T-helper 1 cell (primary cell): Measurements from ENCODE around the gene AQP7.
"Not testable (repeated sequence)": the region's sequence is repeated elsewhere in the genome, so short reads cannot be mapped to it uniquely, and the experiment has no call there.

Experiments
- DNase-seq, 5 donors: peaks; one replicate each; pipeline ENCODE4 v3.0.0-alpha.2; 2012 to 2020
- total RNA-seq, 4 donors: gene quantifications; one replicate each; lab custom pipeline; 2026; lab: John Stamatoyannopoulos, UW

The AQP7 gene
- total RNA-seq: 0.39 to 0.80 (median 0.47) reads per million in 4 donors

DNA sequence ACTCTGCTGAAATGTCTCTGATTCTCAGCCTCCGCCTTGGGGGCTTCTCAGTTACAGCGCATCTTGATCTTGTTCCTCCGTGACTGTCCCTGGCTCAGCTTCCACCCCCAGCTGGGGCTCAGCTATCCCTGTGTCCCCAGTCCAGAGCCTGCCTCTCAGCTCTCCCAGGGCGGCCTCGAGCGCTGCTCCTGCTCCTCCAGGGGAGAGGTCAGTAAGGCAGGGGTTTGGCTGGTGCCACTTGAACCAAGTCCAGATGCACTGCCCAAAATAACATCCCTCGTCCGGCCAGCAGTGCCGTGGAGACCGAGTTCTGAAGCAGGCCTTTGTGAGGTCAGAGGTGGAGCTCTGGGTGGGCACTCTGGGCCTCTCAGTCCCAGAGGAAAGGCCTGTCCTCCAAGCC is at the start of gene AQP7:
AQP7 (minus strand) TSS at position 198 of the 400 bp plus-strand sequence. CDS start 1,306 bp downstream, outside the sequence.
- DNase-seq: not testable (repeated sequence)

DNA sequence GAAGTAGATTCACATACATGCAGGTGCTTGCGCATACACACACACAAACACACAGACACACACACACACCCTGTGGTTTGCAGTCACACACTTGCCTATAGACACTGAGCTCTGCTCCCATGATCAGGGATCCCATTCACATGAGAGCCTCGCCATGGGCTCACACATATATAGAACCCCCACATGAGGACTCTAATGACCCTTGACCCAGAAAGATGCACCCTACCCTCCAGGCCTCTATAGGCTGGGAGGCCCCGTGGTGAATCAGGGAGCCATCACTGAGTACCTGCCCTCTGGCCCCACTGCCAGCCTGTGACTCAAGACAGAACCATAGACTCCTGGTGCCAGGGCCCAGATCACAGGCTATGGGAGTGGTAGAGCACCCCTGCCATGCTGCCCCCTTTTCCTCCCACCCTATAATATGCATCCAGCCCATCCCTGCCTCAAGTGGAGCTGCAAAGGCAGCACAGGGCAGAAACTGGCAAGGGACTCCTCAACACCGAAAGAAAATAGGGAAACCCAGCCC is 48.3 kb upstream of the AQP7 start:
- no peak for DNase-seq

DNA sequence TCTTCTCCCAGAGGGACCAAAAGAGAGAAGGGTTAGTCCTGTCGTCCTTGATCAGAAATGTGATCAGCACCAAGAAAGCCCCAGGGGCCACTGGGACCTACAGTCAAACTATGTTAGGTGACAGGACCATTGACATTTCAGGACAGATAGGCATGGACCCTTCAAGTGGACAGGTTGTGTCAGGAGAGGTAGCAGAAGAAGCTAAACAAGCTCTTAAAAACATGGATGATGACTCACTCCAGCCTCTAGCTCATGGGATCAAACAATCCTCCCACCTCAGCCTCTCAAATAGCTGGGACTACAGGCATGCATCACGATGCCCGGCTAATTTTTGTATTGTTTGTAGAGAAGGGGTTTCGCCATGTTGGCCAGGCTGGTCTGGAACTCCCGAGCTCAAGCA is 47.3 kb upstream of the AQP7 start:
- no peak for DNase-seq

- peak in 1 of 5 donors; percentile 40 for DNase-seq
Observed at GRCh38 chr9:33447799-33448553, 45.6 kb upstream of the AQP7 start.

DNA sequence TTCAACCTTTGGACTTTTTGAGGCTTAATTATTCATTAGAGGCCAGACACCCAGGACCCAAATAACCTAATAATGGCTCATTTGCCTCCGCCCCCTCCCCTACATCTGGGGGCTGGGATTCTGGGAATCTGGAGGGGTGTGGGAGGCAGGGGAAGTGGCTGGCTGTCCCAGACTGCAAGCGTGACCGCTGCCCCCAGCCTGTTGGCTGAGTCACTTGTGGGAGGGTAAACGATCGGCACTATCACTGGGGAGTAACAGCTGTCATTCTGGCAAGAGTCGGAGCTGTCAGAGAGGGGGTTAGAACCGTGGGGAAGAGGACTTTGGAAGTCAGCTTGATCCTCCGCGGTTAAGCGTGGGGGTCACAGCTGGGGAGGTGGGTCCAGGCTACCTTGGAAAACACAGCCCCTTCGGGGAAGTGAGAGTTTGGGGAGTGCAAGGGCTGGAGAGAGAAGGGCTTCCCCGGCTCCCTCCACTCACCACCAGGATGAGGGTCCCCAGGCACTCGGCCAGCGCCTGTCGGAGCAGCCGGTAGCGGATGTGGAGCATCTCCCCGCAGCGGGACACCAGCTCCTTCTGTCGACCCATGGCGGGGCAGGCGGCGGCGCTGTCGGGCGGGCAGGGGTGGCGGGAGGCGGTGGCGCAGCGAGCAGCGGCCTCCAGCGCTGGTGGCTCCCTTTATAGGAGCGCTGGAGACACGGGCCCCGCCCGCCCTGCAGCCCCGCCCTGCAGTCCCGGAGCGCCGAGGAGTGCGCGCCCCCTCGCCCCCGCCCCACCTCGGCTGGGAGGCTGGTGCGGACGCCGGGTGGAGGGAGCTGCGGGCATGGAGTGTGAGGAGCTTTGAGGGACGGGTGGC is 44.8 kb upstream of the AQP7 start, which contains the start of gene AQP3:
AQP3 (minus strand) TSS at position 648 of the 853 bp plus-strand sequence; CDS start at position 585, 63 bp downstream.
- peak; percentile 48 to 75 (median 69) for DNase-seq

- DNase-seq: peak in 4 of 5 donors; percentile 33 to 90 (median 44)
Observed at GRCh38 chr9:33446240-33446945, 44.0 kb upstream of the AQP7 start.

GRCh38 chr9:33445389-33446239 is 43.2 kb upstream of the AQP7 start:
- DNase-seq: peak in 1 of 5 donors; percentile 29

GRCh38 chr9:33443464-33444154 is 41.2 kb upstream of the AQP7 start:
- DNase-seq: no peak

DNA sequence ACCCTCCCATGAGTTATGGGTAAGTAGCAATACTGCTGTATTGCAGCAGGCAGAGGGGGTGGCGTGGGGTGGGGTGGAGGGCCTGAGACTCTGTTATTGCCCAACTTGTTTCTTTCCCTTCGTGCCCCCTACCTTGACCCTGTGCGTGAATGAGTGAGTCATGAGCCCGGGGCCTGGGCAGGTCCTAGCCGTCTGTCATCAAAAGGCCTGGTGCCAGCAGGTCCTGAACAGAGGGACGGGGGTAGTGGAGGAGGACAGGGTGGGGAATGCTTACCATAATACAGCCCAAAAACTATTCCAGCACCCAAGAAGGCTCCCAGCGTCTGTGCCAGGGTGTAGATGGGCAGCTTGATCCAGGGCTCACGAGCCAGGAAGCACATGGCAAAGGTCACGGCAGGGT is 40.7 kb upstream of the AQP7 start:
- DNase-seq: no peak

DNA sequence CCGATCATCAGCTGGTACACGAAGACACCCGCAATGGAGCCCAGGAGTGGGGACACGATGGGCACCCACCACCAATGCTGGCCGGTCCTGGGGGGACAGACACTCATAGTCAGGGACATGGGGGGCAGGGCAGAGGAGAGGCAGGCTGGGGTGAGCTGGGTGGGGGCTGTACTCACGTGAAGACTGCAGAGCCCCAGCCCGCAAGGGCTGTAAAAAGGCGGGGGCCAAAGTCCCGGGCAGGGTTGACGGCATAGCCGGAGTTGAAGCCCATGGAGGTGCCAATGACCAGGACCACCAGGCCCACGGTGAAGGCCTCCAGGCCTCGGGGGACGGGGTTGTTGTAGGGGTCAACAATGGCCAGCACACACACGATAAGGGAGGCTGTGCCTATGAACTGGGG is 39.8 kb upstream of the AQP7 start:
- DNase-seq: no peak

- DNase-seq: no peak
Observed at GRCh38 chr9:33440609-33441008, 38.2 kb upstream of the AQP7 start.

- DNase-seq: no peak
Observed at GRCh38 chr9:33440204-33440603, 37.8 kb upstream of the AQP7 start.

DNA sequence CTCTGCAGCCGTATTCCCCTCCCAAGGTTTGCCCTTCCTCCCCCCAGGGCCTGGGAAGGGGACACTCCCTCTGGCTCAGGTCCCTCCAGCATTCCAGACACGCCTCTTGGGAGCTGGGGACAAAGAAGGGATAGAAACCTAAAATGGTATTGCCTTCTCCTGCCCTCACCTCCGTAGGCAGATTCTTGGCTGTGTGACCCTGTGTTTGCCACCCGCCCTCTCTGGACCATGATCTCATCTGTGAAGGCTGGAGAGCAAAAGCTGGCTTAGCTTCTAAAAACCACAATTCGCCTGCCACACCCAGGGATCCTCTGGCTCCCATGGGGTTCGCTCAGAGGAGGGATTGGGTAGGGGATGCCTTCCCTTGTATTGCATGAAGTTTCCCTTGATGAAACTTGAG is 37.4 kb upstream of the AQP7 start:
- no peak for DNase-seq

GRCh38 chr9:33438926-33439680 is 36.7 kb upstream of the AQP7 start:
- DNase-seq: no peak

DNA sequence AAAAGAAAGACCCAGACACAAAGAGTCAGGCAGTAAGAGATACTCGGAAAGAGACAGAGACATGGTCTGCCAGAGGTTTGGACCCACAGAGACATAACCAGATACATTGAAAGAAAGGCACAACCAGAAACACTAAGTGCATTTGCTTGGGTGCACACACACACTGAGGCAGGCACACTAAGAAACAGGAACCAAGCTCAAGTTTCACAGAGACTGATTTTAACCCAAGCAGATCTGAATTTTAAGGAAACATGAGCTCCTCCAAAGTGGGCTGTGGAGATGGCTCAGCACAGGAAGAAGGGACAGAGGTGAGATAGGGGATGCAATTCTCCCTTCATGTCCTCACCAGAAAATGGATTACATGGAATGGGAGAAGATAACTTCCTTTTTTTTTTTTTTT is 35.5 kb upstream of the AQP7 start:
- no peak for DNase-seq

GRCh38 chr9:33437205-33437604 is 34.8 kb upstream of the AQP7 start:
- no peak for DNase-seq

DNA sequence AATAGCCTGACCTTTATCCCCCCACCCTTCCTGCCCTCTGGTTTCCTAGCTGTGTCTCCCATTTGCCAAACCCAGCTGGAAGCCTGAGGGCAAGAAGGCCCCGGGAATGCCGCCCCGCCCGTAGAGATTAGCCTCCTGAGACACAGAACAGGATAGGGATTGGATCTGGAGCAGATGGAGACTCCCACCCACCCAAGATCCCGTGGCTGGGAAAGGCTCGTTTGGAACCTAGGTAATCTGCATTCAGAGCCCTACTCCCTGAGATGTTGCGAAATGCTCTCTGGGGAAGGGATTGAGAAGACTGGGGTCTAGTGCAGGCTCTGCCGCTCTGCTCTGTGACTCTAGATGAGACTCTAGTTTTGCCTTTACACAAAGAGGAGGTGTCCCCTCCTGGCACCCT is 34.1 kb upstream of the AQP7 start:
- no peak for DNase-seq

- DNase-seq: no peak
Observed at GRCh38 chr9:33435821-33436277, 33.5 kb upstream of the AQP7 start.

GRCh38 chr9:33434317-33435105 is 32.1 kb upstream of the AQP7 start:
- DNase-seq: no peak
